ENCODE measurements around the gene SORCS3.

SORCS3 gene

GRCh38 chr10:104648421-104648820 lies 7.3 kb downstream of the SORCS3 start:
- no peak for DNase-seq

DNA sequence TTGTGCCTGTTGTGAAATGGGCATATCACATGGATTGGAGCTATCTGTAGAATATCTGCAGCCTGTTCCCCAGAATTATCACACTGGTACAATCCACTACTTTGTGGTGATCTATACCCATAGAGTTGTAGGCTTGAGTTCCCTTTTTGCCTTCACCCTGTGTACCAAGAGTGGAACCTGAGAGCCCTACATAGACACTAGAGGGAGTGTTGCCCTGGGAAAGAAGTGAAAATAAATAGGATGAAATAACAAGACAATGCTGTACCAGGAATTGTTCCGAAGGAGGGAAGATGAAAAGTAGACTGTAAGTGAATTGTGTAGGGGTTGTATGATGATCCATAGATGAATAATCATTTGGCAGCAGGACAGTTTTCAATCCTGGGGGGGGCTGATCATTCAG lies 9.0 kb downstream of the SORCS3 start:
- no peak for DNase-seq

- no peak for DNase-seq
Measured at GRCh38 chr10:104650635-104651331, 9.7 kb downstream of the SORCS3 start.

GRCh38 chr10:104657036-104657435 lies 15.9 kb downstream of the SORCS3 start:
- no peak for DNase-seq

DNA sequence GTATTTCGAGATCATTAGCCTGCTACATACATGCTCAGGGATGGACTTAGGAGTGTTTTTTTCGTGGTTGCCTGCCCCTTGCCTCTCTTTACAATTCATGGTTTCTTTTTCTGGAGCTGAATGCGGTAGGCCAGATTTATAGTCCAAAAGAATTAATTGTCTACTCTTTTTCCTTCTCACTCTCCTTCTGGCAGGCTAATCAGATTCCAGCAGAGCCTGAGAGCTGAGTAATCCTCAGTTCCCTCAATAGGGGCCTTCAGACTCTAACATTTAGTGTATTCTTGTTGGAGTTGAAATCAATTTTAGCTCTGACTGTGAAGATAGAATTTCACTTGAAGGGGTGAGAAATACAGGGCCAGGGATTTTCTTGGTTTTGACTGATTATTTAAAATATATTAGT lies 16.4 kb downstream of the SORCS3 start:
- DNase-seq: no peak

- no peak for DNase-seq
Measured at GRCh38 chr10:104658067-104658466, 17.0 kb downstream of the SORCS3 start.

- DNase-seq: no peak
Measured at GRCh38 chr10:104659809-104660208, 18.7 kb downstream of the SORCS3 start.

DNA sequence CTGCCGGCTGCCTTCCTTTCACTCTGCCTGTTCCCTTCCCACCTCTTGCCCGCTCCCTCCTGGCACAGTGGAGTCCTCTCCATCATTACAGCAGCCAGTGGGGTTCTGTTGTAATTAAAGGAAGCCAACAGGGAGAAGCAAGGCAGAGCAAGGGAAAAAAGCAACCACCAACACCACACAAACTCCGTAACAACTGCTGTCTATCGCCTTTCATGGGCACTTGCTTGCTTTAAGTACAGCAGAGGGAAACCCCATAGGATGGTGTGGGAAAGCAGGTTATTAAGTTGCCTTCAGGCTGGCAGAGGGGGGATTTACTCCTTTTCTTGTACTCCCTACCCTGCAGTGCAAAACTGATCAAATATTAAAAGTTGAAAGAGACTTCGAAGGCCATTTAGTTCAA lies 22.0 kb downstream of the SORCS3 start:
- DNase-seq: no peak

DNA sequence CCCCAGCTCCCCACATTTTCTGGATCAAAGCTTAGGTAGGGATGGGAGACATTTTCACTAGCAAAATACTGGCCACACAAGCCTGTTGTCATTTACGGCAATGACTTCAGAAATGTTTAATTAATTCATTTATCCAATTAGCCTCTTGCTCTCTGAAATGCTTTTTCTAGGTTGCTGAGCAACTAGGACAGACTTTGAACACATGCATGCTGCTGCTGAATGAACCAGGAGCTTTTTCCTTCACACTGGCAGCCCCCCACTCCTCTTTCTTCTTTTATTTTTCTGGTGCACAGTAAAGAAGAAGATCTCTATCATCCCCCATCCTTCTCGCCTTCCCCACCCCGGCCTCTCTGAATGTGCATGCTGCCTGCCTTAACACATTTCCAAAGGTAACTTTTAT lies 22.5 kb downstream of the SORCS3 start:
- DNase-seq: no peak

- DNase-seq: no peak
Measured at GRCh38 chr10:104664205-104664604, 23.1 kb downstream of the SORCS3 start.

DNA sequence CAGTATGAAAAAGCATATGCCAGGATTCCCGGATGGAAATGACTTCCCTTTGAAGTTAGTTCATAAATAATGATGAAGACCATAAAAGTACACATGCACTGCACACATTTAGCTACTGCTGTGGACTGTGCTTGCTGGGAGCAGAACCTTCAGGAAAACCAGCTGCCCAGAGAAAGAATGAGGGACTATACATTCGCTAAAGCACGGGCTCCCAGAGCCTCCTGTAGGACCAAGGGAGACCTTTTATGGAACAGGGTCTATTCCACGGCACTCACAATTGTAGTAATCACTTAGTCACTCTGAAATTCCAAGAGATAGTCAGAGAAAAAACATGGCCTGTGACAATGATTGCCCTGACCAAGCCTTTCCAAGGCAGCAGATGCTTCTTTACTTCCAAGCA lies 24.1 kb downstream of the SORCS3 start:
- DNase-seq: no peak

GRCh38 chr10:104666106-104666505 lies 25.0 kb downstream of the SORCS3 start:
- DNase-seq: no peak

- no peak for DNase-seq
Measured at GRCh38 chr10:104676874-104677273, 35.8 kb downstream of the SORCS3 start.

- no peak for DNase-seq
Measured at GRCh38 chr10:104678658-104679057, 37.6 kb downstream of the SORCS3 start.

- DNase-seq: no peak
Measured at GRCh38 chr10:104680467-104681401, 39.6 kb downstream of the SORCS3 start.

- no peak for DNase-seq
Measured at GRCh38 chr10:104681485-104681884, 40.4 kb downstream of the SORCS3 start.

DNA sequence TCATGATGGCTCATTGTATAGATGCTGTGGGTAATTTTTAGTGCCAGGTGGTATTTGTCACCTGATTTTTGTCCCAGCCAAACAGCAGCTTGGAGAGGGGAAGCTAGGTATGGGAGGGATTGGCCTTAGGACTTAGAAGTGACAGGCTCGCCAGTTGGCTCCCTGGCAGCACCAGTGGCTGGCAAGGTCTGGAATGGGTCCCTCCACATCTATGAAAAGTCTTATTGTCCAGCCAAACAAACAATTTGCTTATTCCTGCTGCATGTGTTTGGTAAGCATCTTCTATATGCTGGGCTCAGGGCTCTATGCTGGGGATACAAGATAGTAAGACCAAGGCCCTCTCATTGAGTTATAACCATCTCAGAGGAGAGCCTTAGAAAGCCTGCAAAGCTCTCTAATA lies 42.5 kb downstream of the SORCS3 start:
- DNase-seq: no peak

DNA sequence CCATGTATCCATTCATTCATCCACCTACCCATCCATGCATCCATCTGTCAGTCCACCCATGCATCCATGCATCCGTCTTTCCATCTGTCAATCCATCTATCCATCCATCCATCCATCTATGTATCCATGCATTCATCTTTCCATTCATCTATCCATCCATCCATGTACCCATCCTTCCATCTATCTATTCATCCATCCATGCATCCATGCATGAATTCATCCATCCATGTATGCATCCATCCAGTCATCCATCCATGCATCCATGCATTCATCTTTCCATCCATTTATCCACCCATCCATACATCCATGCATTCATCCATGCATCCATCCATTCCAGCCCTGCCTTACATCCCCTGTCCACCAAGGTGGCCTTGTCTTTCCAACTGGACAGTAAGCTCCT lies 45.7 kb downstream of the SORCS3 start:
- no peak for DNase-seq

DNA sequence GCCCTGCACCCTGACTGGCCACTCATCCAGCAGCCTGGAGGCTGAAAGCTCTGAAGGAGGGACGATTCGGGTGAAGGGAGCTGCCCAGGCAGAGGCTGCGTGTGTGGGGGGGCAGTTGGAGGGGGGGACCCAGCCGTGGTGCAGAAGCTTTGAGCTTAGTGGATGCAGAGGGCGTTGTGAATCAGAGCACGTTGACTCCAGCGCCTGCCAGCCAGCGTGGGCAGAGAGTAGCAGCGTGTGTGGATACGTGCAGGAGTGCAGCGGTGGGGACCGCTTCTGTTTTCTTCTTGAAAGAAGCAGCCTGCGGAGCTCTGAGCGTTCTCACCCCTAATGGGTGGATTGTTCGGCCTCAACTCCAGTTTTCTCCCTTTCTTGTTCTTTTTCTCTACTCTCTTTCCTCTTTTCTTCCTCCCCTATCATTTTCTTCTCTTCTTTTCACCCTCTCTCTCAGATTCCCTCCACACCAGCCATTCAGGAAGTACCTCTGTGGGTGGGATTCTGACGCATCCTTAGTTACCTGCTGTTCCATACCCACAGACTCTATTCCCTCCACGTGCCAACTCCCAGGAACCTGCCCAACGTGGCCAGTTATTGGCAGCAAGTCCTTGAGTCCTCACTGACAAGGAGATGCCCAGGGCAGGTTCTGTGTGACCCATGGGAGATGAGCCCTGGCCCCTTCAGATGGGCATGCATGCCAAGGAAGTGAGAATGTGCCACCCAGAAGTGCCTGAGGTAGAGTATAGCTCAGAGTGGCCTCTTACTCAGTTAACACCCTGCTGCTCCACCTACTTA lies 47.4 kb downstream of the SORCS3 start:
- DNase-seq: no peak

DNA sequence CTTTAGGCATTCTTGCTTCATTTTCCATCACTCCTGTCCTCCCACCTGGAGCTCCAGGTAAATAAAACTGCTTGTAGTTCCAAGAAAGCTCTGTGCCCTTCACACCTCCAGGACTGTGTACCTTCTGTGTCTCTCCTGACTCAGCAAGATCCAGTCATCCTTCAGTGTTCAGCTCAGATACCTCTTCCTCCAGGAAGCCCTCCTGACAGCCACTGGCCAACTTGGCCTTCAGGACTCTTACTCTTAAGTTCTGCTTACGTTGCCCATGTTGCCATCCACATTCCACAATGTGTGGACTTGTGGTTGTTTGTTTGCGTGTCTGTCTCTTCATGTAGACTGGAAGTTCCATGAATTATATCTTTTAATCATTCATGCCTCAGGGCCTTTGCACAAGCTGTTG lies 48.0 kb downstream of the SORCS3 start:
- no peak for DNase-seq

DNA sequence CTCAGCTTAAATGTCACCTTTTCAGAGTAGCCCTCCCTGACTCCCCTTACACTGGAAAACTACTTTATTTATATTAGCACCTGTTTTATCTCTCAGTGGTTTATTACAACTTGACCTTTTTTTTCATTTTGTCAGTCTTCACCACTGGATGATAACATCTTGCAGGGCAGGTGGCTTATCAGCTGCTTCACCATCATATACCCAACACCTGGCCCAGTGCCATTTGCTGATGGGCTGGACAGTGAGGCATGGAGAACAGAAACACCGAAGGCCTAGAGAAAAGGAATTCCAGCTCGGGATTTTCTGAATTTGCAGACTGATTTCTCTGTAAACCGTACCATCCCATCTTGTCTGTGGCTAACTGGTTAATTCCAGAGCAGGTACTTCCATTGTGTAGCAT lies 48.5 kb downstream of the SORCS3 start:
- no peak for DNase-seq

DNA sequence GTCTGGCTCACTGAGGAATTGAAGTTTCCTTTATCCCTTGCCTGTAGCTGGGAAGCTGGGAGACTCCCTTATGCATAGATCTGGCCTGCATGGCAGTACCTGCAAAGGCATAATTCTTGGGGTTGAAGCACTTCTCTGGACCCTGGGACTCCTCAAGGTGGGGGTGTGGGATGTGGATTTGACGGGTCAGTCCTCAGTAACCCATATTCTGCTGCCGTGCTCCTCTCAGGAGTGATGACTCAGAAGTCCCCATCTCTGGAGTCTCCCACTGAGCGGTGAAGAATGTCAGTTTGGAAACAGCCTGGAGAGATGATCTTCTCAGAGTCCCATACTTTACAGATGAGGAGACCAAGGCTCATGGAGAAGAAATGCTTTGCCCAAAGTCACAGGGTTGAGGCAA lies 49.0 kb downstream of the SORCS3 start:
- no peak for DNase-seq

DNA sequence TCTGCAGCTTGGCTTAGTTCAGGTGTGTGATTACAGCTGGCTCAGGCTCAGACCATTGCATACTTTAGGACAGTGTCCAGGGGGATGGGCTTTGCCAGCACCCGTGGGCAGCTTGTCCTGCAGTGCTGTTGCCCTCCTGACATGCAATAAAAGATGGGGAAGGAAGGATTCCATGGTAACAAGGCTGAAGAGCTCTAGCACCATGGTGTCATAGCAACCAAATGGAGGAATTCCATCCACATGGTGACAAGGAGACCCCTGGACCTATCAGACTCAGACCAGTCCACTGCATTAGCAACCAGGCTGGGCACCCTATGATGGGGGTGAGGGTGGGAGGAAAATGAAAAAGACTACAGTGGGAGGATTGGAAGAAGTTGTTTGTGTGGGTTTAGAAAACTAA lies 49.9 kb downstream of the SORCS3 start:
- DNase-seq: no peak

DNA sequence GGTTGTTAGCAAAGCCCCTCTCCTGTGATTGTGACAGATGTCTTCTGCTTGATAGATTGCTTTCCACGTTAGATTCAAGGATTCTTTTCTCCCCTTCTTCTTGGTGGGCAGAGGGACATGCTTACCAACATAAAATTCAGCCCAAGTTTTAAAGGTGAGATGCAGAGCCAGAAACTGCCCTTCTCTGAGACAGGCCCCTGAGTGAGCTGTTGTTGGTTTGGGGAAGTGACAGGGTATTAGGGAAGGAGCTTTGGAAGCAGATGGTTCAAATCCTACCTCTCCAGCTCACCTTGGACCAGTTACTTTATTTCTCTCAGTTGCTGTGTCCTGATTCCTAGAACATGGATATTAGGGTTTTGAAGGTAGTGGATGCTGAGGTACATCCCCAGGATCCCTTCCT lies 53.0 kb downstream of the SORCS3 start:
- no peak for DNase-seq
